Mammary epithelial cell (primary cell): Measurements from ENCODE around the gene PSD4.

ENCODE experiments used
- CTCF ChIP-seq, 2 donors: IDR thresholded peaks in 1 of 2; conservative IDR thresholded peaks in 1 of 2; 2 replicates each; pipeline ENCODE4 v1.5.1; 2011 to 2012; ENCODE audit warnings: inconsistent platforms in 2 of 2, low read length in 2 of 2, mild to moderate bottlenecking in 2 of 2, control low read depth in 1 of 2, low read depth in 1 of 2; ENCODE audit not compliant: insufficient read depth in 1 of 2; ENCODE audit errors: extremely low read depth in 1 of 2
- EZH2 ChIP-seq: IDR thresholded peaks from 2 replicates; pipeline ENCODE4 v1.6.1; 2012; ENCODE audit warnings: low read length, inconsistent platforms, borderline replicate concordance

DNA sequence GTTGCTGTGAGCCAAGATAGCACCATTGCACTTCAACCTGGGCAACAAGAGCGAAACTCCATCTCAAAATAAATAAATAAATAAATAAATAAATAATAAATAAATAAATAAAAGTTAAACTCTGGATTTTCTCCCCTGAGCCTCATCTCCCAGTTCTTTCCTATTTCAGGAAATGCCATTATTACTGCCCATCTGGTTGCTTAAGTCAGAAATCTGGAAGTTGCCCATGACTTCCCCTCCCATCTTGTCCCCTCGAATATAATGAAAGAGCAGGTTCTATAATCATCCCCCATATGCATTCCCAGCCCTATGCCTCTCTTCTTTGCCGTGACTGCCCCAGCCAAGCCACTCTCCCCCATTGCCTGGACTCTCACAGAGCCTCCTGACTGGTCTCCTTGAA lies 4.2 kb upstream of the PSD4 start:
- TF ChIP-seq CTCF (conservative IDR thresholded peaks at IDR 0.05 in 1 of 2, IDR thresholded peaks at IDR 0.05 in 1 of 2; ENCODE audit: extremely low read depth in 1 of 2, insufficient read depth in 1 of 2, low read depth in 1 of 2, low read length in 2 of 2) (no peak), EZH2 (no peak)
